Neural cell (in vitro differentiated cells): ENCODE measurements around the gene PACS1. TPM values are rescaled to one million over a fixed set of nuclear protein-coding genes. Genes with fewer than 3 reads are reported as not detected.

Experiments
- H2AFZ ChIP-seq: fragments of 200-600, 300-800 bp; sonication (generic), shearing (Covaris generic); 2 replicates; pipeline ENCODE4 v1.6.0; 2014; ENCODE audit warnings: low read depth, mild to moderate bottlenecking, antibody characterized with exemption, low read length, moderate library complexity
- H3F3A ChIP-seq: fragments of 200-600 bp; shearing (Covaris generic); 2 replicates; pipeline ENCODE4 v1.6.1; 2016; ENCODE audit warnings: mild to moderate bottlenecking, moderate library complexity, mixed read lengths, antibody characterized with exemption, low read length; ENCODE audit not compliant: insufficient read depth, poor library complexity, severe bottlenecking
- H3K27ac ChIP-seq: fragments of 200-600, 300-800 bp; sonication (generic), shearing (Covaris generic); 2 replicates; pipeline ENCODE4 v1.5.1; 2014; ENCODE audit warnings: mild to moderate bottlenecking, low read length, moderate library complexity
- H3K27me3 ChIP-seq: fragments of 300-800, 200-600 bp; sonication (generic), shearing (Covaris generic); 2 replicates; pipeline ENCODE4 v1.6.0; 2014; ENCODE audit warnings: mild to moderate bottlenecking, low read depth, low read length, moderate library complexity; ENCODE audit not compliant: insufficient read depth
- H3K36me3 ChIP-seq: fragments of 300-800, 200-600 bp; sonication (generic), shearing (Covaris generic); 2 replicates; pipeline ENCODE4 v1.5.1; 2014; ENCODE audit warnings: mild to moderate bottlenecking, antibody characterized with exemption, low read length, moderate library complexity; ENCODE audit not compliant: insufficient read depth
- H3K4me2 ChIP-seq: fragments of 300-800, 200-600 bp; sonication (generic), shearing (Covaris generic); 2 replicates; pipeline ENCODE4 v1.6.0; 2014; ENCODE audit warnings: mild to moderate bottlenecking, low read length
- H3K4me3 ChIP-seq: fragments of 300-800, 200-600 bp; sonication (generic), shearing (Covaris generic); 2 replicates; pipeline ENCODE4 v1.5.1; 2014; ENCODE audit warnings: mild to moderate bottlenecking, low read length, moderate library complexity
- H3K79me2 ChIP-seq: fragments of 200-600 bp; shearing (Covaris generic); replicated peaks from 2 replicates; pipeline ENCODE4 v1.6.0; 2014; ENCODE audit warnings: mild to moderate bottlenecking, low read length, moderate library complexity; ENCODE audit not compliant: insufficient read depth
- H3K9ac ChIP-seq: fragments of 300-800, 200-600 bp; sonication (generic), shearing (Covaris generic); 2 replicates; pipeline ENCODE4 v1.6.1; 2016; ENCODE audit warnings: mild to moderate bottlenecking, low read length, mixed read lengths
- H3K9me2 ChIP-seq: fragments of 200-600 bp; shearing (Covaris generic); 2 replicates; pipeline ENCODE4 v1.6.1; 2016; ENCODE audit warnings: mild to moderate bottlenecking, low read length, mixed read lengths; ENCODE audit not compliant: insufficient read depth
- H3K9me3 ChIP-seq: fragments of 200-600, 300-800 bp; sonication (generic), shearing (Covaris generic); 2 replicates; pipeline ENCODE4 v1.6.1; 2016; ENCODE audit warnings: mild to moderate bottlenecking, mixed run types, low read length, moderate library complexity, mixed read lengths
- H4K20me1 ChIP-seq: fragments of 200-600 bp; shearing (Covaris generic); 2 replicates; pipeline ENCODE4 v1.6.1; 2016; ENCODE audit warnings: mild to moderate bottlenecking, mixed run types; ENCODE audit not compliant: insufficient read depth
- CTCF ChIP-seq: fragments of 450-650 bp; IDR thresholded peaks from 2 replicates; pipeline ENCODE4 v1.5.1; 2014; ENCODE audit warnings: antibody characterized with exemption, mild to moderate bottlenecking, moderate library complexity; ENCODE audit not compliant: poor library complexity, severe bottlenecking
- EP300 ChIP-seq: fragments of 450-650 bp; conservative IDR thresholded peaks from 2 replicates; pipeline ENCODE4 v1.6.1; 2014; ENCODE audit warnings: antibody characterized with exemption, mild to moderate bottlenecking, moderate library complexity; ENCODE audit not compliant: poor library complexity, severe bottlenecking
- EZH2 ChIP-seq: fragments of 200-600, 300-800 bp; shearing (Covaris generic), sonication (generic); IDR thresholded peaks from 2 replicates; pipeline ENCODE4 v1.6.1; 2014; ENCODE audit warnings: antibody characterized with exemption, low read length, borderline replicate concordance, mild to moderate bottlenecking; ENCODE audit not compliant: insufficient read depth, poor library complexity, severe bottlenecking
- MXI1 ChIP-seq: fragments of 450-650 bp; conservative IDR thresholded peaks from 2 replicates; pipeline ENCODE4 v1.6.1; 2014; ENCODE audit warnings: antibody characterized with exemption, mild to moderate bottlenecking; ENCODE audit not compliant: poor library complexity, severe bottlenecking
- POLR2AphosphoS5 ChIP-seq: IDR thresholded peaks from 2 replicates; pipeline ENCODE4 v1.6.1; 2012
- RAD21 ChIP-seq: fragments of 450-650 bp; conservative IDR thresholded peaks from 2 replicates; pipeline ENCODE4 v1.6.1; 2014; ENCODE audit warnings: antibody characterized with exemption, mild to moderate bottlenecking, moderate library complexity
- REST ChIP-seq: IDR thresholded peaks from 2 replicates; pipeline ENCODE4 v1.6.1; 2012; ENCODE audit warnings: borderline replicate concordance
- SMC3 ChIP-seq: fragments of 450-650 bp; conservative IDR thresholded peaks from 2 replicates; pipeline ENCODE4 v1.6.1; 2014; ENCODE audit warnings: antibody characterized with exemption, mild to moderate bottlenecking, moderate library complexity; ENCODE audit not compliant: poor library complexity
- TAF1 ChIP-seq: IDR thresholded peaks from 2 replicates; pipeline ENCODE4 v1.6.1; 2012; ENCODE audit warnings: low read depth
- polyA plus RNA-seq: library from polyadenylated mRNA; depleted of rRNA; stranded (reverse); fragments of >200 nt; gene quantifications from 2 replicates; pipeline ENCODE4 v1.2.3, GENCODE V29; 2014

Gene PACS1
- polyA plus RNA-seq, 1 donor from 2014 or later, result 14.4 TPM

- TF ChIP-seq CTCF, result no peak
These were observed 45.7 kb downstream of the PACS1 start (continued) for GRCh38 chr11:66115638-66116301.

GRCh38 chr11:66116576-66117361 lies 46.7 kb downstream of the PACS1 start:
- Histone ChIP-seq H3K9me2 (no peaks in the 10 kb centered on the region), H3K27ac (no peak overlapping the region), H3K4me2 (no peak overlapping the region), H3F3A (no peaks in the 10 kb centered on the region), H3K36me3 (no peaks in the 10 kb centered on the region), H4K20me1 (no peaks in the 10 kb centered on the region), H3K9me3 (no peaks in the 10 kb centered on the region), H3K4me3 (no peak overlapping the region), H3K27me3 (no peaks in the 10 kb centered on the region), H3K79me2 (no peaks in the 10 kb centered on the region), H3K9ac (no peak overlapping the region), H2AFZ (no peak overlapping the region)
- TF ChIP-seq REST (no peak), MXI1 (no peak), EZH2 (no peak)

GRCh38 chr11:66118847-66119246 lies 48.8 kb downstream of the PACS1 start:
- Histone ChIP-seq H3K36me3 (no peaks in the 10 kb centered on the region), H3K27ac (no peak overlapping the region), H3K9ac (no peak overlapping the region), H3K9me2 (no peaks in the 10 kb centered on the region), H3K9me3 (no peaks in the 10 kb centered on the region), H4K20me1 (no peaks in the 10 kb centered on the region), H3K4me2 (no peak overlapping the region), H3F3A (no peaks in the 10 kb centered on the region), H3K79me2 (no peaks in the 10 kb centered on the region), H3K27me3 (no peaks in the 10 kb centered on the region), H2AFZ (no peak overlapping the region), H3K4me3 (no peak overlapping the region)
- no peak for TF ChIP-seq MXI1
- TF ChIP-seq REST, result no peak
- no peak for TF ChIP-seq EP300
- no peak for TF ChIP-seq POLR2AphosphoS5
- TF ChIP-seq EZH2, result no peak
- TF ChIP-seq TAF1, result no peak
- TF ChIP-seq CTCF, result no peak
- TF ChIP-seq SMC3, result no peak
- no peak for TF ChIP-seq RAD21
